Measurements from ENCODE around the gene SIN3B. TPM values are rescaled to one million over a fixed set of nuclear protein-coding genes. Genes with fewer than 3 reads are reported as not detected.

The SIN3B gene
- total and polyA plus RNA-seq, 9 of the 15 experiments (the other 6 are each of a cell fraction or from before 2014, with no cell fraction given), result 0.51 to 34.2 (median 14.3) TPM

- TF ChIP-seq HDAC3 (IDR thresholded peaks at IDR 0.05; ENCODE audit: borderline replicate concordance, partially characterized antibody) (no peak), NELFE (IDR thresholded peaks at IDR 0.05; ENCODE audit: insufficient read depth, insufficient read length) (no peak), RBM15 (IDR thresholded peaks at IDR 0.05; ENCODE audit: insufficient read depth, low read length) (no peak), MAX (CRISPR knock-in tag; IDR thresholded peaks at IDR 0.05) (peak; percentile 94), CHD7 (IDR thresholded peaks at IDR 0.05; ENCODE audit: low read depth, low read length) (no peak)
Observed at GRCh38 chr19:16889883-16890460, 60.8 kb downstream of the SIN3B start (continued).
